AG04449 (cell line): ENCODE measurements around the gene JAK1.

Experiments
- CTCF ChIA-PET: fragments of 350-600 bp; formaldehyde crosslinking; extraction: SDS; loops from one replicate; lab custom pipeline; 2021; ENCODE audit warnings: antibody characterized with exemption; lab: Yijun Ruan, JAX
- POLR2A ChIA-PET: fragments of 400-600, 350-600 bp; formaldehyde crosslinking; extraction: SDS; loops from one replicate; lab custom pipeline; 2020; ENCODE audit warnings: antibody characterized with exemption, inconsistent platforms; lab: Yijun Ruan, JAX
- DNase-seq: peaks from one replicate; pipeline ENCODE4 v3.0.0-alpha.2; 2010; ENCODE audit warnings: low read depth, low spot score
- H3K4me3 ChIP-seq: 2 replicates; pipeline ENCODE4 v1.5.1; 2011; ENCODE audit warnings: low read depth, mild to moderate bottlenecking, control low read depth, low read length
- TF ChIP-seq, protein P1 (sequence below): IDR thresholded peaks from one replicate; pipeline ENCODE4 v1.5.1; 2011; ENCODE audit warnings: mild to moderate bottlenecking, moderate library complexity, low read length, control low read depth, inconsistent platforms; ENCODE audit not compliant: insufficient read depth; ENCODE audit errors: missing control alignments

The JAK1 gene

GRCh38 chr1:64877151-64877550 lies 89.2 kb downstream of the JAK1 start:
- POLR2A ChIA-PET, result no interaction called here
- TF ChIP-seq, protein P1, sequence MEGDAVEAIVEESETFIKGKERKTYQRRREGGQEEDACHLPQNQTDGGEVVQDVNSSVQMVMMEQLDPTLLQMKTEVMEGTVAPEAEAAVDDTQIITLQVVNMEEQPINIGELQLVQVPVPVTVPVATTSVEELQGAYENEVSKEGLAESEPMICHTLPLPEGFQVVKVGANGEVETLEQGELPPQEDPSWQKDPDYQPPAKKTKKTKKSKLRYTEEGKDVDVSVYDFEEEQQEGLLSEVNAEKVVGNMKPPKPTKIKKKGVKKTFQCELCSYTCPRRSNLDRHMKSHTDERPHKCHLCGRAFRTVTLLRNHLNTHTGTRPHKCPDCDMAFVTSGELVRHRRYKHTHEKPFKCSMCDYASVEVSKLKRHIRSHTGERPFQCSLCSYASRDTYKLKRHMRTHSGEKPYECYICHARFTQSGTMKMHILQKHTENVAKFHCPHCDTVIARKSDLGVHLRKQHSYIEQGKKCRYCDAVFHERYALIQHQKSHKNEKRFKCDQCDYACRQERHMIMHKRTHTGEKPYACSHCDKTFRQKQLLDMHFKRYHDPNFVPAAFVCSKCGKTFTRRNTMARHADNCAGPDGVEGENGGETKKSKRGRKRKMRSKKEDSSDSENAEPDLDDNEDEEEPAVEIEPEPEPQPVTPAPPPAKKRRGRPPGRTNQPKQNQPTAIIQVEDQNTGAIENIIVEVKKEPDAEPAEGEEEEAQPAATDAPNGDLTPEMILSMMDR, result no peak
- CTCF ChIA-PET, result interaction anchor here (0.9 to 1.4 kb wide), 2 partner anchors 16 kb away, joined by 4 to 6 read pairs; no protein-coding TSS in a partner anchor
- DNase-seq, result no peak
- no peak overlapping the region for H3K4me3 ChIP-seq

DNA sequence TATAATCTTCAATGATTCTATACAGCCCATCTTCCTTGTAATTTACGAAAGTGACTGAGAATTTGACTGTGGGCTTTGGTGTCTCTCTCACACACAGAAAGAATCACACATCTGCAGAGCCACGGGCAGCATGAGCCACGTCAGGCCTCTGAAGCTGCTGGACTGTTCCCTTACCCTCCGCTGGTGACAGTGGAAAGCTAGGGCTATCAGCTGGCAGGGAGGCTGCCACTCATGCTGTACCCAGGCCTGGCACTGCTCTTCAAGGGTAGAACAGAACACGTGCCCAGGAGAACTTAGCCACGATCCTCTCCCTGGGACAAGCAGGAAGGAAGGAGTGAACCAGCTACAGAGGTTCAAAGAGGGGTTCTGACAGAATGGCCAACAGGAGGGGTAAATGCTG lies 90.7 kb downstream of the JAK1 start:
- no peak overlapping the region for H3K4me3 ChIP-seq
- POLR2A ChIA-PET, result no interaction called here
- DNase-seq, result no peak
- CTCF ChIA-PET, result no interaction called here
- TF ChIP-seq, protein P1, result no peak

DNA sequence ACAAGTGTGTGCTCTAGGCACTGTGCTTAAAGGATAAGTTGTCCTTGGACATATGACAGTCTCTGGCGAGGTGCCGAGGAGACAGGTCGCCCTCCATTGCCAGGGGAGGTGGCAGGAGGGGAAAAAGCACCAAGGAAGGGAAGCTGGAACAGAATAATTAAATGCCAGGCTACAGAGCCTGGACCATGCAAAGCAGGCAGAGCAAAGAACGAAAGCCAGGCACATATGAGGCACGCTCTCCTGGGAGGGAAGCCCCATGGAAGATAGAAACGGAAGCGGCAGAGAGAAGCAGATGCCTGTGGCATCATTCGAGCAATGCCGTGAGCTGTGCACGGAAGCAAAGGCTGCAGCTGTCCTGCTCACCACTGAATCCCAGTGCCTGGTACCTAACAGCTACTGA lies 91.2 kb downstream of the JAK1 start:
- ChIA-PET POLR2A (no interaction called here), CTCF (no interaction called here)
- no peak for DNase-seq
- TF ChIP-seq, protein P1, result no peak
- H3K4me3 ChIP-seq, result no peak overlapping the region

DNA sequence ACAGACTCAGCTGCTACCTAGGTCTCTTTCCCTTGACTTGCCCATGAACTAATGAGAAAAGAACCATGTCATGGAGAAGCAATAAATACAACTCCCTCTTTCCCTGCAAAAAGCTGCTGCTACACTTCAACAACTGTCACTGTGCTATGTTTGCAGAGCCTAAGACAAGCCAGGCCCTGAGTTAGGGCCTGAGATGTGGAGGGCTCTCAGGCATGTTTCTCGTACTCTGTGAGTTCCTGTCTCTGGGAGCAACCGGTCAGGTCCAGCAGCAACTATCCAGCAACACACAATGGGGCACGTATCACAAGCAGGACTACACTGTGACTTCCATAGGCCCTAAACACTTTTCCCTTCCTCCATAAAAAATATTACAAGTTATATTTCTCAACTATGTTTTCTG lies 91.7 kb downstream of the JAK1 start:
- DNase-seq, result no peak
- TF ChIP-seq, protein P1, result no peak
- H3K4me3 ChIP-seq, result no peak overlapping the region
- ChIA-PET POLR2A (no interaction called here), CTCF (no interaction called here)

DNA sequence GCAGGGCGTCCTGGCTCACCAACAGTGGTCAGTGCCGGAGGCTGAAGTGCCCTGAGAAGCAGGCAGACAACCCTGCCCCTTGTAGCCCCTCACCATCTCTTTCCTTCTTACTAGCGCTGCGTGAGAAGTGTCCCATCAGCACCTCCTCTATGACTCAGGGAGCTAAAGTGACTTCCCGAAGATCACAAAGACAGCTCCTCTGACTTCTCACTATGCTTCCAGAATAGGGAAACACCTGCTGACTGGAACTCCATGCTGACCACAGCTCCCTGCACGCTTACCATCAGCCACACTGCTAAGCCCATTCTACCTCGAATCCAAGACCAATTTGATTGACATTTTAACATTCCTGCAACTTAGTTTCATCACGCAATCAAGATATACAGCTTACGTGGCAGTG lies 92.8 kb downstream of the JAK1 start:
- TF ChIP-seq, protein P1, result no peak
- no peak overlapping the region for H3K4me3 ChIP-seq
- CTCF ChIA-PET, result interaction anchor here (1.2 kb wide), 1 partner anchor 13 kb away, joined by 4 read pairs; no protein-coding TSS in a partner anchor
- POLR2A ChIA-PET, result no interaction called here
- no peak for DNase-seq

DNA sequence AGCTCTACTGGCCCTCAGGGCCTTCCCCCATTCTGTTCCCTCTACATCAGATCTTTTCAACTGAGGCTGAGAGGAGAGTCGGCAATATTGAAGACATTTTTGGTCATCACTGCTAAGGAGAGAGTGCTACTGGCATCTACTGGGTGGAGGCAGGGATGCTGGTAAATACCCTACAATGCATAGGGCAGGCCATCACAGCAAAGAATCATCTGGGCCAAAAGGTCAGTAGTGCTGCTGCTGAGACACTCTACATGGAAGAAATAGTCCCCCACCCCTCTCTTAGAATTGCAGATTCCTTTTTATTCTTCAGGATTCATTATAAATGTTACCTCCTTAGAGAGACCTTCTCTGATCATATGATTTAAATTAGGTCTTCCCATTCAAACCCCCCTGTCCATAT lies 94.3 kb downstream of the JAK1 start:
- H3K4me3 ChIP-seq, result no peak overlapping the region
- ChIA-PET POLR2A (no interaction called here), CTCF (interaction anchor here (1.1 kb wide), 1 partner anchor 149 kb away, joined by 3 read pairs; no protein-coding TSS in a partner anchor)
- DNase-seq, result no peak
- TF ChIP-seq, protein P1, result no peak
